A549 (cell line): ENCODE results near the gene APOM.

ENCODE experiments used
- CEBPB ChIP-seq, 2 experiments: fragments of >200 bp in 1 of 2; sonication (Bioruptor Twin) in 1 of 2; formaldehyde crosslinking in 1 of 2; IDR thresholded peaks; 2 replicates each; pipeline ENCODE4 v1.6.1; 2012 to 2016
- CHD4 ChIP-seq: fragments of 200-600 bp; sonication (generic); IDR thresholded peaks from 2 replicates; pipeline ENCODE4 v1.6.1; 2016; ENCODE audit warnings: antibody characterized with exemption, mild to moderate bottlenecking, borderline replicate concordance
- CTCF ChIP-seq: fragments of >200 bp; sonication (Bioruptor Twin); formaldehyde crosslinking; IDR thresholded peaks from 3 replicates; pipeline ENCODE4 v1.5.1; 2016
- ESRRA ChIP-seq: fragments of 150-350 bp; IDR thresholded peaks from 2 replicates; pipeline ENCODE4 v1.6.1; 2014; ENCODE audit warnings: mild to moderate bottlenecking, low read length, borderline replicate concordance
- HES2 ChIP-seq: fragments of >200 bp; sonication (Bioruptor Twin); formaldehyde crosslinking; IDR thresholded peaks from 2 replicates; pipeline ENCODE4 v1.6.1; 2016
- KDM5A ChIP-seq: fragments of 200-600 bp; sonication (generic); IDR thresholded peaks from 2 replicates; pipeline ENCODE4 v1.6.1; 2016; ENCODE audit warnings: antibody characterized with exemption, mild to moderate bottlenecking
- MAFK ChIP-seq: fragments of 450-650 bp; IDR thresholded peaks from 2 replicates; pipeline ENCODE4 v1.6.1; 2014; ENCODE audit not compliant: partially characterized antibody
- MAX ChIP-seq: IDR thresholded peaks from 2 replicates; pipeline ENCODE4 v1.6.1; 2012
- POLR2A ChIP-seq: IDR thresholded peaks from 2 replicates; pipeline ENCODE4 v1.6.1; 2012; ENCODE audit warnings: mild to moderate bottlenecking, low read length
- RAD21 ChIP-seq, 2 experiments: fragments of >200 bp in 1 of 2; sonication (Bioruptor Twin) in 1 of 2; formaldehyde crosslinking in 1 of 2; IDR thresholded peaks in 1 of 2; conservative IDR thresholded peaks in 1 of 2; 2 replicates in 1 of 2; 3 replicates in 1 of 2; pipeline ENCODE4 v1.6.1; 2012 to 2018; ENCODE audit warnings: inconsistent platforms in 1 of 2
- REST ChIP-seq: fragments of 200-600 bp; sonication (generic); IDR thresholded peaks from 2 replicates; pipeline ENCODE4 v1.6.1; 2016; ENCODE audit warnings: antibody characterized with exemption, mild to moderate bottlenecking, moderate library complexity
- RFX5 ChIP-seq: fragments of 450-650 bp; IDR thresholded peaks from 2 replicates; pipeline ENCODE4 v1.7.1; 2014; ENCODE audit warnings: antibody characterized with exemption, mild to moderate bottlenecking, moderate library complexity

- TF ChIP-seq HES2 (no peak), ESRRA (no peak), RFX5 (no peak), MAX (no peak), CTCF (no peak), REST (no peak), MAFK (no peak), CEBPB (IDR thresholded peaks at IDR 0.05) (no peak), CHD4 (no peak), RAD21 (conservative IDR thresholded peaks at IDR 0.05 in 1 of 2, IDR thresholded peaks at IDR 0.05 in 1 of 2) (no peak), KDM5A (no peak), POLR2A (no peak)
Observed at GRCh38 chr6:31692886-31693285, 37.2 kb downstream of the APOM start.
